CD14-positive monocyte (primary cell): ENCODE data around the gene CPSF2. TPM values are rescaled to one million over a fixed set of nuclear protein-coding genes. Genes with fewer than 3 reads are reported as not detected.

ENCODE experiments used
- DNase-seq, 3 donors: peaks; one replicate each; pipeline ENCODE4 v3.0.0-alpha.2; 2011 to 2022
- H2AFZ ChIP-seq: 2 replicates; pipeline ENCODE4 v1.6.0; 2012; ENCODE audit warnings: mild to moderate bottlenecking, low read depth, low read length, inconsistent platforms; ENCODE audit not compliant: insufficient read depth, poor library complexity, severe bottlenecking
- H3K27ac ChIP-seq, 2 donors: 1 replicate in 1 of 2; 2 replicates in 1 of 2; pipeline ENCODE4 v1.5.1; 2012 to 2013; ENCODE audit warnings: low read length in 2 of 2, control low read depth in 1 of 2, inconsistent platforms in 1 of 2, low read depth in 1 of 2, mild to moderate bottlenecking in 1 of 2
- H3K27me3 ChIP-seq, 2 donors: one replicate each; pipeline versions ENCODE4 v1.6.0 to v1.6.1; 2011 to 2013; ENCODE audit warnings: low read length in 2 of 2; ENCODE audit not compliant: control insufficient read depth in 2 of 2, insufficient read depth in 2 of 2
- H3K36me3 ChIP-seq, 2 donors: replicated peaks in 1 of 2; 1 replicate in 1 of 2; 2 replicates in 1 of 2; pipeline versions ENCODE4 v1.5.1 to v1.6.1; 2012 to 2013; ENCODE audit warnings: low read length in 2 of 2, control low read depth in 1 of 2, inconsistent platforms in 1 of 2, mild to moderate bottlenecking in 1 of 2; ENCODE audit not compliant: insufficient read depth in 2 of 2, control insufficient read depth in 1 of 2
- H3K4me1 ChIP-seq, 2 donors: 1 replicate in 1 of 2; 2 replicates in 1 of 2; pipeline versions ENCODE4 v1.5.1 to v1.6.1; 2012 to 2013; ENCODE audit warnings: low read length in 2 of 2, control low read depth in 1 of 2, inconsistent platforms in 1 of 2, mild to moderate bottlenecking in 1 of 2, moderate library complexity in 1 of 2; ENCODE audit not compliant: insufficient read depth in 2 of 2, control insufficient read depth in 1 of 2
- H3K4me2 ChIP-seq: replicated peaks from 2 replicates; pipeline ENCODE3; 2012; ENCODE audit warnings: low read length, moderate library complexity, mild to moderate bottlenecking; ENCODE audit not compliant: poor library complexity, severe bottlenecking; ENCODE audit errors: extremely low read depth
- H3K4me3 ChIP-seq, 3 experiments: fragments of 200-600 bp in 1 of 3; sonication (generic) in 1 of 3; replicated peaks in 1 of 3; 1 replicate in 2 of 3; 2 replicates in 1 of 3; pipeline ENCODE4 v1.5.1; 2011 to 2013; ENCODE audit warnings: low read length in 3 of 3, mild to moderate bottlenecking in 3 of 3, control low read depth in 2 of 3, low read depth in 2 of 3, inconsistent platforms in 1 of 3, moderate library complexity in 1 of 3
- H3K79me2 ChIP-seq: 2 replicates; pipeline ENCODE4 v1.6.0; 2012; ENCODE audit warnings: mild to moderate bottlenecking, control low read depth, inconsistent platforms, low read length, moderate library complexity; ENCODE audit not compliant: insufficient read depth
- H3K9ac ChIP-seq: 2 replicates; pipeline ENCODE4 v1.6.0; 2017; ENCODE audit warnings: low read length, mild to moderate bottlenecking; ENCODE audit not compliant: insufficient read depth, poor library complexity, severe bottlenecking
- H3K9me3 ChIP-seq, 2 donors: replicated peaks in 1 of 2; 1 replicate in 1 of 2; 2 replicates in 1 of 2; pipeline versions ENCODE4 v1.5.1 to v1.6.1; 2012 to 2013; ENCODE audit warnings: low read length in 2 of 2, control low read depth in 1 of 2; ENCODE audit not compliant: control insufficient read depth in 1 of 2, insufficient read depth in 1 of 2
- H4K20me1 ChIP-seq: 2 replicates; pipeline ENCODE4 v1.6.0; 2012; ENCODE audit warnings: mild to moderate bottlenecking, low read length, control low read depth, moderate library complexity; ENCODE audit not compliant: insufficient read depth
- H3K27ac Mint-ChIP-seq, 7 donors: one replicate each; pipeline ENCODE4 v1.8.0; 2020; ENCODE audit warnings: mild to moderate bottlenecking in 7 of 7, mixed read lengths in 7 of 7, moderate library complexity in 6 of 7, inconsistent platforms in 2 of 7
- H3K27me3 Mint-ChIP-seq, 3 donors: one replicate each; pipeline ENCODE4 v1.8.0; 2021 to 2022; ENCODE audit warnings: low read depth in 3 of 3, mild to moderate bottlenecking in 3 of 3, mixed read lengths in 3 of 3, moderate library complexity in 3 of 3, inconsistent platforms in 1 of 3
- H3K36me3 Mint-ChIP-seq, 2 donors: one replicate each; pipeline ENCODE4 v1.8.0; 2020; ENCODE audit warnings: mixed read lengths in 2 of 2, inconsistent platforms in 1 of 2, mild to moderate bottlenecking in 1 of 2
- H3K4me1 Mint-ChIP-seq: one replicate; pipeline ENCODE4 v1.8.0; 2020; ENCODE audit warnings: mild to moderate bottlenecking, mixed read lengths
- H3K4me3 Mint-ChIP-seq, 2 donors: one replicate each; pipeline ENCODE4 v1.8.0; 2020; ENCODE audit warnings: mild to moderate bottlenecking in 2 of 2, mixed read lengths in 2 of 2, moderate library complexity in 1 of 2
- H3K9me3 Mint-ChIP-seq, 7 donors: one replicate each; pipeline ENCODE4 v1.8.0; 2020 to 2022; ENCODE audit warnings: mixed read lengths in 7 of 7, mild to moderate bottlenecking in 6 of 7, moderate library complexity in 6 of 7, inconsistent platforms in 2 of 7
- CTCF ChIP-seq: fragments of 200-600 bp; IDR thresholded peaks from one replicate; pipeline ENCODE4 v1.8.0; 2022; ENCODE audit warnings: antibody characterized with exemption, mild to moderate bottlenecking
- WGBS: methylation state at CpG from one replicate; pipeline ENCODE4 v1.1.5; 2013; ENCODE audit warnings: missing lambda C conversion rate; ENCODE audit not compliant: insufficient coverage; 5-methylcytosine and 5-hydroxymethylcytosine counted together
- intact Hi-C, 2 donors: fragments of 100-400 bp; cut with micrococcal nuclease; formaldehyde crosslinking; loops; one replicate each; pipeline versions ENCODE4 v1.15.0 to v1.15.1; 2023
- polyA plus RNA-seq, 3 donors: library from polyadenylated mRNA; depleted of rRNA in 1 of 3; unstranded in 2 of 3; stranded (reverse) in 1 of 3; fragments of 300-500 nt in 2 of 3; fragments of >200 nt in 1 of 3; fragmentation: Illumina TruSeq in 2 of 3; gene quantifications; 1 replicate in 2 of 3; 2 replicates in 1 of 3; pipeline ENCODE4 v1.2.3, GENCODE V29; 2012 to 2021

CPSF2 gene
- polyA plus RNA-seq, 3 donors, result 8.5 to 44.9 (median 25.5) TPM

- Mint-ChIP-seq H3K4me3 (no peak overlapping the region), H3K27ac (peak overlapping the region in 1 of 7 donors; percentile 74), H3K9me3 (peaks cover 6 to 19% (median 10%) of the 10 kb centered on the region in 7 donors), H3K36me3 (peaks cover 0 to 3% of the 10 kb centered on the region in 2 donors), H3K27me3 (peaks cover 4 to 5% (median 5%) of the 10 kb centered on the region in 3 donors), H3K4me1 (peaks cover 12% of the 10 kb centered on the region)
- Histone ChIP-seq H3K4me2 (no peak overlapping the region), H3K27me3 (no peaks in the 10 kb centered on the region), H3K4me1 (peaks cover 3 to 4% of the 10 kb centered on the region in 2 donors), H3K79me2 (no peaks in the 10 kb centered on the region), H2AFZ (no peak overlapping the region), H3K9me3 (peaks cover 0 to 16% of the 10 kb centered on the region in 2 donors), H3K4me3 (no peak overlapping the region), H3K36me3 (no peaks in the 10 kb centered on the region), H4K20me1 (no peaks in the 10 kb centered on the region), H3K9ac (no peak overlapping the region), H3K27ac (no peak overlapping the region)
- DNase-seq, result no peak
- 100% methylated on average over 3 of the region's 6 CpGs for WGBS
- no peak for TF ChIP-seq CTCF
- intact Hi-C loops, result no loop called here
These were observed 69.0 kb downstream of the CPSF2 start for GRCh38 chr14:92190768-92191167.

- intact Hi-C loops, result no loop called here
- Mint-ChIP-seq H3K4me1 (peaks cover 33% of the 10 kb centered on the region), H3K36me3 (no peaks in the 10 kb centered on the region), H3K27me3 (peaks cover 7 to 23% (median 10%) of the 10 kb centered on the region in 3 donors), H3K9me3 (no peaks in the 10 kb centered on the region), H3K4me3 (no peak overlapping the region), H3K27ac (no peak overlapping the region)
- DNase-seq, result no peak
- Histone ChIP-seq H3K4me1 (peaks cover 7 to 11% of the 10 kb centered on the region in 2 donors), H4K20me1 (no peaks in the 10 kb centered on the region), H3K27ac (no peak overlapping the region), H3K4me2 (no peak overlapping the region), H3K79me2 (no peaks in the 10 kb centered on the region), H3K36me3 (no peaks in the 10 kb centered on the region), H3K9ac (no peak overlapping the region), H3K27me3 (peaks cover 0 to 7% of the 10 kb centered on the region in 2 donors), H2AFZ (no peak overlapping the region), H3K9me3 (no peaks in the 10 kb centered on the region), H3K4me3 (no peak overlapping the region)
- TF ChIP-seq CTCF, result no peak
- 90% methylated on average over 2 of the region's 5 CpGs for WGBS
These were observed 77.0 kb downstream of the CPSF2 start for GRCh38 chr14:92198804-92199203.
